ENCODE measurements around the gene CENPN. TPM values are rescaled to one million over a fixed set of nuclear protein-coding genes. Genes with fewer than 3 reads are reported as not detected.

The CENPN gene
- total and polyA plus RNA-seq, 2 of the 13 experiments (the other 11 are each of a cell fraction or from before 2014, with no cell fraction given): 29.7 to 129 TPM

DNA sequence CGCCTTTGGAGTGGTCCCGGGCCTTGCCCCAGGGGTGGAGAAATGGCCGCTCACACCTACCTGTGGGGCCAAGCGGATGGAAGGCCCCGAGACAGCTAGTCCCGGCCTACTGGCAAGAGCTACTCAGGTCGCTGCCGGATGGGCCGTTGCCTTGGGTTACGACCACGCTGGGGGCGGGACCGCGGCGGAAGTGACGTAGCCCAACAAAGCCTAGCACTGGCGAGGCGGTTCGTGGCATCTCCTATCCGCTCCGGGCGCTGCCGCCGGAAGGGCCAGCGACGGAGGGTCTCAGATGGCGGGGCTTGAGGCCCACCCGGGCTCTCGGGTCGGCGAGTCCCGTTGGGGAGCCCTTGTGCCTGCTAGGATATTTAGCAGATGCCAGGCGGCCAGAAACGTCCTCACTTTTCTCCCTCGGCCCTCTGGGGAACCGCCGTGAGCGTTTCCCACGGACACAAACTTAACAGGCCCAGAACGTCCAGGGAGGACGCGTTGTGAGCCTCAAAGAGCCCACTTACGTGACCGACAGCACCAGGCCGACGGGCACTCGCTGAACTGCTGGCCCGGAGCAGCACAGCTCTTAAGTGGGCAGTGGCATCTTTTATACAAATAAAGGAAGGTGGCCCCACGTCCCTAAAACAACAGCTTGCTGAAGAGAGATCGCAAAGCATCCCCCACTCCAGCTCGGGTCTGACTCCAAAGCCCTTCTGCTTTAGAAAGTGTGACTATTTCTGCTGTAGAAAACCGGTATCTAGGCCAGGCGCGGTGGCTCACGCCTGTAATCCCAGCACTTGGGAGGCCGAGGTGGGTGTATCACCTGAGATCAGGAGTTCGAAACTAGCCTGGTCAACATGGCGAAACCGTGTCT, 70.3 kb downstream of the CENPN start, which contains the start of gene C16orf46 (continued):
- TF ChIP-seq ZNF431 (CRISPR knock-in tag; IDR thresholded peaks at IDR 0.05; ENCODE audit: borderline replicate concordance, low read depth) (no peak; the same call in 1 of the 2 replicates), NFRKB (IDR thresholded peaks at IDR 0.05) (no peak), FOXO1 (CRISPR knock-in tag; IDR thresholded peaks at IDR 0.05) (0 out of 2 replicates have a peak, but pooled peaks have one; percentile 45), KMT2A (CRISPR knock-in tag; IDR thresholded peaks at IDR 0.05) (peak; percentile 86), YY1 (IDR thresholded peaks at IDR 0.05; ENCODE audit: insufficient read depth, insufficient replicate concordance, low read depth, low read length) (peak; percentile 77), CC2D1A (CRISPR knock-in tag; IDR thresholded peaks at IDR 0.05) (no peak), ZNF7 (CRISPR knock-in tag; IDR thresholded peaks at IDR 0.05) (no peak), ZFP82 (CRISPR knock-in tag; IDR thresholded peaks at IDR 0.05; ENCODE audit: borderline replicate concordance) (0 out of 2 replicates have a peak, but pooled peaks have one; percentile 64), ZNF235 (CRISPR knock-in tag; IDR thresholded peaks at IDR 0.05; ENCODE audit: borderline replicate concordance) (peak; percentile 91; the same call in 1 of the 2 replicates), SIN3A (IDR thresholded peaks at IDR 0.05; ENCODE audit: borderline replicate concordance, low read depth, low read length) (peak; percentile 96), NONO (IDR thresholded peaks at IDR 0.05) (no peak), NONO (CRISPR knock-in tag; conservative IDR thresholded peaks at IDR 0.05) (peak; percentile 91), DMAP1 (CRISPR knock-in tag; IDR thresholded peaks at IDR 0.05) (peak; percentile 86; the same call in 1 of the 2 replicates), CREB1 (IDR thresholded peaks at IDR 0.05) (peak; percentile 96), CREB1 (CRISPR knock-in tag; IDR thresholded peaks at IDR 0.05) (peak; percentile 98), ZC3H4 (CRISPR knock-in tag; IDR thresholded peaks at IDR 0.05; ENCODE audit: borderline replicate concordance) (no peak), EHMT2 (IDR thresholded peaks at IDR 0.05; ENCODE audit: borderline replicate concordance, low read depth, low read length) (no peak; the same call in 1 of the 2 replicates), MBD4 (IDR thresholded peaks at IDR 0.05; ENCODE audit: borderline replicate concordance, low read length) (no peak)
- TF ChIP-seq, protein P1, sequence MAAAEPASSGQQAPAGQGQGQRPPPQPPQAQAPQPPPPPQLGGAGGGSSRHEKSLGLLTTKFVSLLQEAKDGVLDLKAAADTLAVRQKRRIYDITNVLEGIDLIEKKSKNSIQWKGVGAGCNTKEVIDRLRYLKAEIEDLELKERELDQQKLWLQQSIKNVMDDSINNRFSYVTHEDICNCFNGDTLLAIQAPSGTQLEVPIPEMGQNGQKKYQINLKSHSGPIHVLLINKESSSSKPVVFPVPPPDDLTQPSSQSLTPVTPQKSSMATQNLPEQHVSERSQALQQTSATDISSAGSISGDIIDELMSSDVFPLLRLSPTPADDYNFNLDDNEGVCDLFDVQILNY (CRISPR knock-in tag; conservative IDR thresholded peaks at IDR 0.05): peak; percentile 53
- TF ChIP-seq, protein P2, sequence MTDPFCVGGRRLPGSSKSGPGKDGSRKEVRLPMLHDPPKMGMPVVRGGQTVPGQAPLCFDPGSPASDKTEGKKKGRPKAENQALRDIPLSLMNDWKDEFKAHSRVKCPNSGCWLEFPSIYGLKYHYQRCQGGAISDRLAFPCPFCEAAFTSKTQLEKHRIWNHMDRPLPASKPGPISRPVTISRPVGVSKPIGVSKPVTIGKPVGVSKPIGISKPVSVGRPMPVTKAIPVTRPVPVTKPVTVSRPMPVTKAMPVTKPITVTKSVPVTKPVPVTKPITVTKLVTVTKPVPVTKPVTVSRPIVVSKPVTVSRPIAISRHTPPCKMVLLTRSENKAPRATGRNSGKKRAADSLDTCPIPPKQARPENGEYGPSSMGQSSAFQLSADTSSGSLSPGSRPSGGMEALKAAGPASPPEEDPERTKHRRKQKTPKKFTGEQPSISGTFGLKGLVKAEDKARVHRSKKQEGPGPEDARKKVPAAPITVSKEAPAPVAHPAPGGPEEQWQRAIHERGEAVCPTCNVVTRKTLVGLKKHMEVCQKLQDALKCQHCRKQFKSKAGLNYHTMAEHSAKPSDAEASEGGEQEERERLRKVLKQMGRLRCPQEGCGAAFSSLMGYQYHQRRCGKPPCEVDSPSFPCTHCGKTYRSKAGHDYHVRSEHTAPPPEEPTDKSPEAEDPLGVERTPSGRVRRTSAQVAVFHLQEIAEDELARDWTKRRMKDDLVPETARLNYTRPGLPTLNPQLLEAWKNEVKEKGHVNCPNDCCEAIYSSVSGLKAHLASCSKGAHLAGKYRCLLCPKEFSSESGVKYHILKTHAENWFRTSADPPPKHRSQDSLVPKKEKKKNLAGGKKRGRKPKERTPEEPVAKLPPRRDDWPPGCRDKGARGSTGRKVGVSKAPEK (CRISPR knock-in tag; IDR thresholded peaks at IDR 0.05; ENCODE audit: borderline replicate concordance): no peak
- TF ChIP-seq, protein P3, sequence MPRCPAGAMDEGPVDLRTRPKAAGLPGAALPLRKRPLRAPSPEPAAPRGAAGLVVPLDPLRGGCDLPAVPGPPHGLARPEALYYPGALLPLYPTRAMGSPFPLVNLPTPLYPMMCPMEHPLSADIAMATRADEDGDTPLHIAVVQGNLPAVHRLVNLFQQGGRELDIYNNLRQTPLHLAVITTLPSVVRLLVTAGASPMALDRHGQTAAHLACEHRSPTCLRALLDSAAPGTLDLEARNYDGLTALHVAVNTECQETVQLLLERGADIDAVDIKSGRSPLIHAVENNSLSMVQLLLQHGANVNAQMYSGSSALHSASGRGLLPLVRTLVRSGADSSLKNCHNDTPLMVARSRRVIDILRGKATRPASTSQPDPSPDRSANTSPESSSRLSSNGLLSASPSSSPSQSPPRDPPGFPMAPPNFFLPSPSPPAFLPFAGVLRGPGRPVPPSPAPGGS (CRISPR knock-in tag; IDR thresholded peaks at IDR 0.05): peak; percentile 94
- TF ChIP-seq, protein P4, sequence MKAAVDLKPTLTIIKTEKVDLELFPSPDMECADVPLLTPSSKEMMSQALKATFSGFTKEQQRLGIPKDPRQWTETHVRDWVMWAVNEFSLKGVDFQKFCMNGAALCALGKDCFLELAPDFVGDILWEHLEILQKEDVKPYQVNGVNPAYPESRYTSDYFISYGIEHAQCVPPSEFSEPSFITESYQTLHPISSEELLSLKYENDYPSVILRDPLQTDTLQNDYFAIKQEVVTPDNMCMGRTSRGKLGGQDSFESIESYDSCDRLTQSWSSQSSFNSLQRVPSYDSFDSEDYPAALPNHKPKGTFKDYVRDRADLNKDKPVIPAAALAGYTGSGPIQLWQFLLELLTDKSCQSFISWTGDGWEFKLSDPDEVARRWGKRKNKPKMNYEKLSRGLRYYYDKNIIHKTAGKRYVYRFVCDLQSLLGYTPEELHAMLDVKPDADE (CRISPR knock-in tag; IDR thresholded peaks at IDR 0.05): peak; percentile 50; the same call in 1 of the 2 replicates
- TF ChIP-seq, protein P5, sequence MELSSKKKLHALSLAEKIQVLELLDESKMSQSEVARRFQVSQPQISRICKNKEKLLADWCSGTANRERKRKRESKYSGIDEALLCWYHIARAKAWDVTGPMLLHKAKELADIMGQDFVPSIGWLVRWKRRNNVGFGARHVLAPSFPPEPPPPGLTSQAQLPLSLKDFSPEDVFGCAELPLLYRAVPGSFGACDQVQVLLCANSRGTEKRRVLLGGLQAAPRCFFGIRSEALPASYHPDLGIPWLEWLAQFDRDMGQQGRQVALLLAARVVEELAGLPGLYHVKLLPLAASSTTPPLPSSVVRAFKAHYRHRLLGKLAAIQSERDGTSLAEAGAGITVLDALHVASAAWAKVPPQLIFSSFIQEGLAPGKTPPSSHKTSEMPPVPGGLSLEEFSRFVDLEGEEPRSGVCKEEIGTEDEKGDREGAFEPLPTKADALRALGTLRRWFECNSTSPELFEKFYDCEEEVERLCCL (CRISPR knock-in tag; IDR thresholded peaks at IDR 0.05; ENCODE audit: borderline replicate concordance): no peak

Measured in HepG2 (cell line).